Fibroblast of peridontal ligament (primary cell): Measurements from ENCODE around the gene ZNF493.

Source experiments
- DNase-seq: peaks from one replicate; pipeline ENCODE4 v3.0.0-alpha.2; 2010; ENCODE audit errors: extremely low read depth

ZNF493 gene

GRCh38 chr19:21463449-21464105 lies 66.6 kb downstream of the ZNF493 start:
- no peak for DNase-seq

DNA sequence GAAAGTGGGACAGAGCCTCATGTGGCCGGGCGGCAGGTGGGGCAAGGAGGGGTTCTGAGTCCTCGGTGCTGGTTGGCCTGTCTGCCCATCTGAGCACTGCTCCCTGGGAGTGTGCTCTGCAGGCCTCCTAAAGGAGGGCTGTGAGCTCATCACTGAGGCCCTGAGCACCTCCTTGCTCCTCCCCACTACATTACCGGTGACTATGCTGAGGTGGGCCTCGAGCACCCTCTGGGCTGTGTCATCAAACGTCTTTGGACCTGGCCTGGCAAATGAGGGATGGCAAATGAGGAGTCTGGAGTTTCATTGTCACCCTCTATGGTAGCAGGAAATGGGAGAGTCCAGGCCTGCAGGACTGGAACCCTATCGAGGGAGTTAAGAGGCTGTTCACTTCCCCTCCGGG lies 69.7 kb downstream of the ZNF493 start:
- DNase-seq = no peak

- DNase-seq = no peak
These were observed 71.9 kb downstream of the ZNF493 start for GRCh38 chr19:21468791-21469190.

- no peak for DNase-seq
These were observed 75.6 kb downstream of the ZNF493 start for GRCh38 chr19:21472507-21472906.

DNA sequence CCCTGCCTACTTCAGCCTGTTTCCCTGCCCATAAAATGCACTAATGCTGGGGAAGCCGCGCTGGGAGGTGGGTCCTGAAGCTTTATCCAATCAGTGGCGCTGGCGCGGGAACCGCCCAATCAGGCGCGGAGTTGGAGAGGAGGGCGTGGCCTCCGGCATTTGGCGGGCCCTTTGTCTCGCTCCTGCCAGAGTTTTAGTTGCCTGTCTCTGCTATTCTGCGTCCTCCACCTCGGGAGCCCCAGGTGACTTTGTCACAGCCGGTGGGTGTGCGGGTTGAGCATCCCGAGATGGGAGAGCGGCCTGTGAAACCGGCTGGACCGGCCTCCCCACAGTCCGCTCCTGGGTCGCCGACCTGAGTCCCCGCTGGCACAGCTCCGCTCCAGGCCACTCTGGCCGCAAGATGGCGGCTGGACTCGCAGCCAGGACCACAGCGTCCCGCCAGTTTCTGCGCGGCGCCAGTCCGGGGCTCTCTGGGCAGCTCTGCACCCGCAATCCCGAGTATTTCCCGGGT lies 77.8 kb downstream of the ZNF493 start:
- peak; percentile 24 for DNase-seq
